ENCODE measurements around the gene ZNF805. TPM values are rescaled to one million over a fixed set of nuclear protein-coding genes. Genes with fewer than 3 reads are reported as not detected.
A peak's percentile ranks its signal among the peaks of the same experiment; 100 is the strongest.

Gene ZNF805
- total and polyA plus RNA-seq, 2 of the 13 experiments (the other 11 are each of a cell fraction or from before 2014, with no cell fraction given) = 5.1 to 12.8 TPM

DNA sequence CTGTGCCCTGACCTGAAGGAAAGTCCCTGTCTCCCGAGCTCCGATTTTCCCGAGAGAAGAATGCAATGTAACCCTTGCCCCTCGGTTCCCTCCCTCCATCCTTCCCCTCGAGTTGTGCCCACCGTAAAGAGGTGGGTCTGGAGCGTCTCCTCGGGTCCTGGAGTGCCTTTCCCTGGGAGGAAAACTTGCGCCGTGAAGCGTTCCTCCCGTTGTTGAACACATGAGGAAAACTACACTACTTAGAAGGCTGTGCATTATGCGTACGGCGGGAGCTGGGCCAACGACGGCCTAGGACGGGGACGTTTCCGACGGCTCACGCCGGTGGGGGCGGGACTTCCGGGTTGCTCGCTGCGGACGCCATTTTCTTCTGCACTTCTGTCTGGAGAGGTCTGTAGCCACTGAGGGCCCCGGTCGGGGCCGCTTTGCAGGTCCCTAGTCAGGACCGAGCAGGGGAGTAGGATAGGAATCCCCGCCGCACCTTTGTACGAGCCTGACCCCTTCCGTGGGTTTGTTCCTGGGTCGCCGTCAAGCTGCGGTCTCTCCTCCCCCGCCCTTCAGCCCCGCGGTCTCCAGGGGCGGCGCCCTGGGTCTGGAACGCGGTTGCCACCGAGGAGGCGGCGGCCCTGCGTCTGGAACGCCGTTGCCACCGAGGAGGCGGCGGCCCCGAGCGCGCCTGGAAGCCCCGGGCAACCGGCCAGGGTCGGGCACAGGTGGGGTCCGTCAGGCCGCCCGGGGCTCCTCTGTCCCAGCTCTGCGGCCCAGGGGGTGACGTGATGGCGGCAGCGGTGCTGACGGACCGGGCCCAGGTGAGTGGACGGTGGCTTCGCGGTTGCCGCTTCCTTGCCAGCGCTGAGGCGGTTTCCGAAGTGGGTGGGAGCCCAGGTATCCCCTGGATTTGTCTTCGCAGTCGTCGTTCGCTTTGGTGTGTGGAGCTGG lies 49.0 kb upstream of the ZNF805 start, which contains the start of gene ZNF264 (continued):
- TF ChIP-seq, protein P1, sequence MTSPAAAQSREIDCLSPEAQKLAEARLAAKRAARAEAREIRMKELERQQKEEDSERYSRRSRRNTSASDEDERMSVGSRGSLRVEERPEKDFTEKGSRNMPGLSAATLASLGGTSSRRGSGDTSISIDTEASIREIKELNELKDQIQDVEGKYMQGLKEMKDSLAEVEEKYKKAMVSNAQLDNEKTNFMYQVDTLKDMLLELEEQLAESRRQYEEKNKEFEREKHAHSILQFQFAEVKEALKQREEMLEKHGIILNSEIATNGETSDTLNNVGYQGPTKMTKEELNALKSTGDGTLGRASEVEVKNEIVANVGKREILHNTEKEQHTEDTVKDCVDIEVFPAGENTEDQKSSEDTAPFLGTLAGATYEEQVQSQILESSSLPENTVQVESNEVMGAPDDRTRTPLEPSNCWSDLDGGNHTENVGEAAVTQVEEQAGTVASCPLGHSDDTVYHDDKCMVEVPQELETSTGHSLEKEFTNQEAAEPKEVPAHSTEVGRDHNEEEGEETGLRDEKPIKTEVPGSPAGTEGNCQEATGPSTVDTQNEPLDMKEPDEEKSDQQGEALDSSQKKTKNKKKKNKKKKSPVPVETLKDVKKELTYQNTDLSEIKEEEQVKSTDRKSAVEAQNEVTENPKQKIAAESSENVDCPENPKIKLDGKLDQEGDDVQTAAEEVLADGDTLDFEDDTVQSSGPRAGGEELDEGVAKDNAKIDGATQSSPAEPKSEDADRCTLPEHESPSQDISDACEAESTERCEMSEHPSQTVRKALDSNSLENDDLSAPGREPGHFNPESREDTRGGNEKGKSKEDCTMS (CRISPR knock-in tag; conservative IDR thresholded peaks at IDR 0.05) = no peak
- TF ChIP-seq ZNF367 (CRISPR knock-in tag; IDR thresholded peaks at IDR 0.05; ENCODE audit: borderline replicate concordance) (no peak), RCOR2 (CRISPR knock-in tag; IDR thresholded peaks at IDR 0.05) (no peak), STAG1 (CRISPR knock-in tag; IDR thresholded peaks at IDR 0.05) (peak; percentile 1; the same call in 1 of the 2 replicates), ZNF772 (CRISPR knock-in tag; IDR thresholded peaks at IDR 0.05) (no peak), ZNF180 (CRISPR knock-in tag; IDR thresholded peaks at IDR 0.05; ENCODE audit: borderline replicate concordance, low read depth) (no peak), ZKSCAN1 (IDR thresholded peaks at IDR 0.05; ENCODE audit: low read length) (no peak), ZSCAN31 (CRISPR knock-in tag; IDR thresholded peaks at IDR 0.05; ENCODE audit: low read depth) (0 out of 2 replicates have a peak, but pooled peaks have one; percentile 36), TOE1 (CRISPR knock-in tag; IDR thresholded peaks at IDR 0.05) (no peak), POLR2A (IDR thresholded peaks at IDR 0.05; ENCODE audit: insufficient read depth in 1 of 2, low read depth in 2 of 2, low read length in 2 of 2) (peak; percentile 66 to 70), ZNF782 (CRISPR knock-in tag; IDR thresholded peaks at IDR 0.05; ENCODE audit: borderline replicate concordance) (0 out of 2 replicates have a peak, but pooled peaks have one; percentile 34), ZBTB14 (CRISPR knock-in tag; IDR thresholded peaks at IDR 0.05) (no peak), ZNF841 (CRISPR knock-in tag; IDR thresholded peaks at IDR 0.05; ENCODE audit: borderline replicate concordance) (no peak), MED13 (CRISPR knock-in tag; IDR thresholded peaks at IDR 0.05) (0 out of 2 replicates have a peak, but pooled peaks have one; percentile 57), ZKSCAN5 (CRISPR knock-in tag; IDR thresholded peaks at IDR 0.05) (no peak), ZNF280B (CRISPR knock-in tag; IDR thresholded peaks at IDR 0.05; ENCODE audit: borderline replicate concordance) (0 out of 2 replicates have a peak, but pooled peaks have one; percentile 55), ZNF83 (CRISPR knock-in tag; IDR thresholded peaks at IDR 0.05; ENCODE audit: borderline replicate concordance) (peak; percentile 53; the same call in 1 of the 2 replicates), ZSCAN12 (CRISPR knock-in tag; IDR thresholded peaks at IDR 0.05) (no peak), SRY (CRISPR knock-in tag; IDR thresholded peaks at IDR 0.05) (peak; percentile 89; the same call in 1 of the 2 replicates), AKAP8 (CRISPR knock-in tag; IDR thresholded peaks at IDR 0.05) (peak; percentile 40; the same call in 1 of the 2 replicates), ZNF274 (CRISPR knock-in tag; IDR thresholded peaks at IDR 0.05) (no peak; the same call in 1 of the 2 replicates)
- TF ChIP-seq, protein P2, sequence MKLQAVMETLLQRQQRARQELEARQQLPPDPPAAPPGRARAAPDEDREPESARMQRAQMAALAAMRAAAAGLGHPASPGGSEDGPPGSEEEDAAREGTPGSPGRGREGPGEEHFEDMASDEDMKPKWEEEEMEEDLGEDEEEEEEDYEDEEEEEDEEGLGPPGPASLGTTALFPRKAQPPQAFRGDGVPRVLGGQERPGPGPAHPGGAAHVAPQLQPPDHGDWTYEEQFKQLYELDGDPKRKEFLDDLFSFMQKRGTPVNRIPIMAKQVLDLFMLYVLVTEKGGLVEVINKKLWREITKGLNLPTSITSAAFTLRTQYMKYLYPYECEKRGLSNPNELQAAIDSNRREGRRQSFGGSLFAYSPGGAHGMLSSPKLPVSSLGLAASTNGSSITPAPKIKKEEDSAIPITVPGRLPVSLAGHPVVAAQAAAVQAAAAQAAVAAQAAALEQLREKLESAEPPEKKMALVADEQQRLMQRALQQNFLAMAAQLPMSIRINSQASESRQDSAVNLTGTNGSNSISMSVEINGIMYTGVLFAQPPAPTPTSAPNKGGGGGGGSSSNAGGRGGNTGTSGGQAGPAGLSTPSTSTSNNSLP (IDR thresholded peaks at IDR 0.05; ENCODE audit: low read depth, low read length) = no peak

All from HepG2 (cell line).